Activated T-helper 1 cell treated with anti-CD3 and anti-CD28 coated beads, Interleukin-12 subunit alpha, Interleukin-12 subunit beta, Interleukin-2, Interleukin-4 antibody, amounts not matched to agents 30 ng/mL and 10 ng/mL and 1 ng/mL, durations not matched to agents 14 hours and 24 hours and 36 hours (primary cell): ENCODE results near the gene CETP. TPM values are rescaled to one million over a fixed set of nuclear protein-coding genes. Genes with fewer than 3 reads are reported as not detected.

ENCODE experiments used
- DNase-seq: peaks from one replicate; pipeline ENCODE4 v3.0.0; 2021; ENCODE audit warnings: low spot score
- H3K27ac Mint-ChIP-seq: one replicate; pipeline ENCODE4 v1.8.0; 2021; ENCODE audit warnings: mild to moderate bottlenecking, mixed read lengths
- H3K27me3 Mint-ChIP-seq: one replicate; pipeline ENCODE4 v1.8.0; 2022; ENCODE audit warnings: mild to moderate bottlenecking, moderate library complexity, mixed read lengths; ENCODE audit not compliant: insufficient read depth
- H3K36me3 Mint-ChIP-seq: one replicate; pipeline ENCODE4 v1.8.0; 2021; ENCODE audit warnings: low read depth, mixed read lengths
- H3K4me1 Mint-ChIP-seq: one replicate; pipeline ENCODE4 v1.8.0; 2021; ENCODE audit warnings: low read depth, mixed read lengths
- H3K4me3 Mint-ChIP-seq: one replicate; pipeline ENCODE4 v1.8.0; 2021; ENCODE audit warnings: mild to moderate bottlenecking, moderate library complexity, mixed read lengths
- H3K9me3 Mint-ChIP-seq: one replicate; pipeline ENCODE4 v1.8.0; 2021; ENCODE audit warnings: mixed read lengths
- intact Hi-C: fragments of 100-400 bp; cut with micrococcal nuclease; formaldehyde crosslinking; loops from one replicate; pipeline ENCODE4 v1.15.1; 2024
- total RNA-seq: library from RNA; stranded (reverse); gene quantifications from 2 replicates; pipeline ENCODE4 v1.2.3, GENCODE V29; 2022

The CETP gene
- total RNA-seq, 1 donor from 2014 or later = 0.23 TPM

GRCh38 chr16:56950881-56951771, 10.6 kb upstream of the CETP start:
- Mint-ChIP-seq H3K4me3 (no peak overlapping the region), H3K36me3 (peaks cover 9% of the 10 kb centered on the region), H3K9me3 (no peaks in the 10 kb centered on the region), H3K27ac (peak overlapping the region; percentile 65), H3K4me1 (peaks cover 26% of the 10 kb centered on the region), H3K27me3 (no peaks in the 10 kb centered on the region)
- intact Hi-C loops = loop anchor here (1.0 to 5.0 kb wide), 3 partner anchors 54 to 159 kb away; no protein-coding TSS in a partner anchor
- peak; percentile 32 for DNase-seq

GRCh38 chr16:56953006-56953405, 8.7 kb upstream of the CETP start:
- no peaks in the 10 kb centered on the region for H3K9me3 Mint-ChIP-seq
- H3K4me1 Mint-ChIP-seq = peaks cover 18% of the 10 kb centered on the region
- H3K27ac Mint-ChIP-seq = no peak overlapping the region
- peaks cover 4% of the 10 kb centered on the region for H3K36me3 Mint-ChIP-seq
- H3K27me3 Mint-ChIP-seq = no peaks in the 10 kb centered on the region
- no peak for DNase-seq
- no peak overlapping the region for H3K4me3 Mint-ChIP-seq
- intact Hi-C loops = loop anchor here (5.0 kb wide), 2 partner anchors 56 to 161 kb away; no protein-coding TSS in a partner anchor

- no peak for DNase-seq
- Mint-ChIP-seq H3K36me3 (no peaks in the 10 kb centered on the region), H3K27me3 (peaks cover 7% of the 10 kb centered on the region), H3K4me3 (no peak overlapping the region), H3K9me3 (no peaks in the 10 kb centered on the region), H3K27ac (no peak overlapping the region), H3K4me1 (peaks cover 5% of the 10 kb centered on the region)
- intact Hi-C loops = no loop called here
Measured at GRCh38 chr16:56956076-56956475, 5.7 kb upstream of the CETP start.

- Mint-ChIP-seq H3K4me3 (no peak overlapping the region), H3K27me3 (peaks cover 7% of the 10 kb centered on the region), H3K36me3 (no peaks in the 10 kb centered on the region), H3K27ac (no peak overlapping the region), H3K9me3 (no peaks in the 10 kb centered on the region), H3K4me1 (no peaks in the 10 kb centered on the region)
- DNase-seq = no peak
- intact Hi-C loops = no loop called here
Measured at GRCh38 chr16:56956756-56957155, 5.0 kb upstream of the CETP start.

- Mint-ChIP-seq H3K9me3 (no peaks in the 10 kb centered on the region), H3K36me3 (no peaks in the 10 kb centered on the region), H3K27me3 (peaks cover 7% of the 10 kb centered on the region), H3K27ac (no peak overlapping the region), H3K4me1 (peaks cover 16% of the 10 kb centered on the region), H3K4me3 (no peak overlapping the region)
- no peak for DNase-seq
- intact Hi-C loops = no loop called here
Measured at GRCh38 chr16:56960681-56961281, 969 bp upstream of the CETP start.

- peaks cover 22% of the 10 kb centered on the region for H3K4me1 Mint-ChIP-seq
- intact Hi-C loops = no loop called here
- H3K9me3 Mint-ChIP-seq = no peaks in the 10 kb centered on the region
- DNase-seq = no peak
- H3K27me3 Mint-ChIP-seq = peaks cover 7% of the 10 kb centered on the region
- no peak overlapping the region for H3K4me3 Mint-ChIP-seq
- H3K36me3 Mint-ChIP-seq = no peaks in the 10 kb centered on the region
- no peak overlapping the region for H3K27ac Mint-ChIP-seq
Measured at GRCh38 chr16:56961386-56961785, 364 bp upstream of the CETP start.

- Mint-ChIP-seq H3K4me3 (no peak overlapping the region), H3K4me1 (peaks cover 23% of the 10 kb centered on the region), H3K27ac (peak overlapping the region; percentile 59), H3K27me3 (peaks cover 1% of the 10 kb centered on the region), H3K36me3 (no peaks in the 10 kb centered on the region), H3K9me3 (no peaks in the 10 kb centered on the region)
- peak; percentile 89 for DNase-seq
- intact Hi-C loops = loop anchor here (1.0 kb wide), 2 partner anchors 77 to 204 kb away; no protein-coding TSS in a partner anchor
Measured at GRCh38 chr16:56964243-56965148, 2.7 kb downstream of the CETP start.

- no peaks in the 10 kb centered on the region for H3K9me3 Mint-ChIP-seq
- H3K4me3 Mint-ChIP-seq = no peak overlapping the region
- H3K27me3 Mint-ChIP-seq = no peaks in the 10 kb centered on the region
- no peaks in the 10 kb centered on the region for H3K36me3 Mint-ChIP-seq
- no peak for DNase-seq
- H3K4me1 Mint-ChIP-seq = peaks cover 23% of the 10 kb centered on the region
- H3K27ac Mint-ChIP-seq = peak overlapping the region; percentile 59
- intact Hi-C loops = loop anchor here (1.0 kb wide), 1 partner anchor 76 kb away; no protein-coding TSS in a partner anchor
Measured at GRCh38 chr16:56965149-56966092, 3.7 kb downstream of the CETP start.

GRCh38 chr16:56966093-56966475, 4.3 kb downstream of the CETP start:
- no peaks in the 10 kb centered on the region for H3K9me3 Mint-ChIP-seq
- no peak overlapping the region for H3K4me3 Mint-ChIP-seq
- intact Hi-C loops = no loop called here
- H3K4me1 Mint-ChIP-seq = peaks cover 24% of the 10 kb centered on the region
- H3K36me3 Mint-ChIP-seq = no peaks in the 10 kb centered on the region
- H3K27me3 Mint-ChIP-seq = no peaks in the 10 kb centered on the region
- no peak for DNase-seq
- peak overlapping the region; percentile 56 for H3K27ac Mint-ChIP-seq

GRCh38 chr16:56967733-56968132, 6.0 kb downstream of the CETP start:
- Mint-ChIP-seq H3K27me3 (no peaks in the 10 kb centered on the region), H3K27ac (no peak overlapping the region), H3K36me3 (no peaks in the 10 kb centered on the region), H3K4me1 (peaks cover 28% of the 10 kb centered on the region), H3K9me3 (no peaks in the 10 kb centered on the region), H3K4me3 (no peak overlapping the region)
- intact Hi-C loops = no loop called here
- DNase-seq = no peak

GRCh38 chr16:56969769-56970168, 8.0 kb downstream of the CETP start:
- intact Hi-C loops = no loop called here
- H3K27ac Mint-ChIP-seq = no peak overlapping the region
- no peak for DNase-seq
- H3K27me3 Mint-ChIP-seq = no peaks in the 10 kb centered on the region
- peaks cover 36% of the 10 kb centered on the region for H3K4me1 Mint-ChIP-seq
- no peaks in the 10 kb centered on the region for H3K9me3 Mint-ChIP-seq
- H3K36me3 Mint-ChIP-seq = no peaks in the 10 kb centered on the region
- H3K4me3 Mint-ChIP-seq = no peak overlapping the region
